HepG2 (cell line): ENCODE measurements around the gene PIGW. TPM values are rescaled to one million over a fixed set of nuclear protein-coding genes. Genes with fewer than 3 reads are reported as not detected.
A peak's percentile ranks its signal among the peaks of the same experiment; 100 is the strongest.

Experiments used
- EEA1 ChIP-seq: sonication (generic); formaldehyde crosslinking; IDR thresholded peaks from 2 replicates; pipeline ENCODE4 v1.5.1; 2020; ENCODE audit warnings: mild to moderate bottlenecking, missing genetic modification reagents, borderline replicate concordance
- HOXA3 ChIP-seq: sonication (generic); formaldehyde crosslinking; IDR thresholded peaks from 2 replicates; pipeline ENCODE4 v1.5.0; 2020; ENCODE audit warnings: missing genetic modification reagents
- RFX5 ChIP-seq: IDR thresholded peaks from 2 replicates; pipeline ENCODE4 v1.6.1; 2011; ENCODE audit warnings: low read depth, low read length, improper control_type of control experiment
- RXRA ChIP-seq: sonication (generic); formaldehyde crosslinking; IDR thresholded peaks from 2 replicates; pipeline ENCODE4 v1.5.1; 2020; ENCODE audit warnings: missing genetic modification reagents
- SOX6 ChIP-seq, 2 experiments: fragments of 450-650 bp in 1 of 2; sonication (generic) in 1 of 2; formaldehyde crosslinking in 1 of 2; IDR thresholded peaks; 2 replicates each; pipeline versions ENCODE4 v1.4.0 to v1.6.1; 2017 to 2020; ENCODE audit warnings: antibody characterized with exemption in 1 of 2, mild to moderate bottlenecking in 1 of 2, missing genetic modification reagents in 1 of 2
- TAF15 ChIP-seq: fragments of 200-400 bp; formaldehyde crosslinking; IDR thresholded peaks from one replicate; pipeline ENCODE4 v1.6.1; 2018; ENCODE audit warnings: mild to moderate bottlenecking, low read depth, low read length; ENCODE audit not compliant: poor library complexity, severe bottlenecking
- TP53 ChIP-seq: sonication (generic); formaldehyde crosslinking; conservative IDR thresholded peaks from 2 replicates; pipeline ENCODE4 v1.4.0; 2020; ENCODE audit warnings: missing genetic modification reagents
- ZNF230 ChIP-seq: sonication (generic); formaldehyde crosslinking; IDR thresholded peaks from 2 replicates; pipeline ENCODE4 v1.4.0; 2020; ENCODE audit warnings: mild to moderate bottlenecking, missing genetic modification reagents
- ZNF30 ChIP-seq: sonication (generic); formaldehyde crosslinking; IDR thresholded peaks from 2 replicates; pipeline ENCODE4 v1.5.0; 2020; ENCODE audit warnings: mild to moderate bottlenecking, missing genetic modification reagents
- ZNF431 ChIP-seq: sonication (generic); formaldehyde crosslinking; IDR thresholded peaks from 2 replicates; pipeline ENCODE4 v1.9.0; 2022; ENCODE audit warnings: missing genetic modification reagents, low read depth, mild to moderate bottlenecking, borderline replicate concordance
- ZNF460 ChIP-seq: sonication (generic); formaldehyde crosslinking; IDR thresholded peaks from 2 replicates; pipeline ENCODE4 v1.5.1; 2020; ENCODE audit warnings: missing genetic modification reagents, mild to moderate bottlenecking, borderline replicate concordance
- ZNF629 ChIP-seq: sonication (generic); formaldehyde crosslinking; conservative IDR thresholded peaks from 2 replicates; pipeline ENCODE4 v1.5.0; 2020; ENCODE audit warnings: missing genetic modification reagents
- ZNF644 ChIP-seq: IDR thresholded peaks from 2 replicates; pipeline ENCODE4 v1.6.1; 2016; ENCODE audit warnings: low read depth
- ZNF83 ChIP-seq: sonication (generic); formaldehyde crosslinking; IDR thresholded peaks from 2 replicates; pipeline ENCODE4 v1.4.0; 2020; ENCODE audit warnings: missing genetic modification reagents, mild to moderate bottlenecking, borderline replicate concordance
- polyA plus RNA-seq, 8 experiments: library from polyadenylated mRNA; depleted of rRNA in 3 of 8; stranded (reverse) in 7 of 8; unstranded in 1 of 8; fragments of >200 nt; fragmentation: Illumina TruSeq in 4 of 8; extraction: Trizol in 4 of 8; gene quantifications; 2 replicates each; pipeline versions ENCODE4 v1.2.1 to v1.2.3, GENCODE V29; 2011 to 2016; ENCODE audit warnings: low read depth in 4 of 8, missing spikeins in 1 of 8, mixed read lengths in 1 of 8; ENCODE audit not compliant: insufficient read depth in 1 of 8
- total RNA-seq, 5 experiments: library from RNA; depleted of rRNA; stranded (reverse); fragments of >200 nt; fragmentation: Illumina TruSeq; extraction: Trizol; gene quantifications; 2 replicates each; pipeline ENCODE4 v1.2.3, GENCODE V29; 2016; ENCODE audit warnings: low read depth in 1 of 5
- TF ChIP-seq, protein P1 (sequence below): sonication (generic); formaldehyde crosslinking; conservative IDR thresholded peaks from 2 replicates; pipeline ENCODE4 v1.4.0; 2020; ENCODE audit warnings: missing genetic modification reagents
- TF ChIP-seq, protein P2 (sequence below): sonication (generic); formaldehyde crosslinking; IDR thresholded peaks from 2 replicates; pipeline ENCODE4 v1.4.0; 2020; ENCODE audit warnings: missing genetic modification reagents
- TF ChIP-seq, protein P3 (sequence below): conservative IDR thresholded peaks from 2 replicates; pipeline ENCODE4 v1.6.1; 2018; ENCODE audit warnings: missing genetic modification reagents
- TF ChIP-seq, protein P4 (sequence below): sonication (generic); formaldehyde crosslinking; IDR thresholded peaks from 2 replicates; pipeline ENCODE4 v1.4.0; 2020; ENCODE audit warnings: missing genetic modification reagents
- TF ChIP-seq, protein P5 (sequence below): sonication (generic); formaldehyde crosslinking; IDR thresholded peaks from 2 replicates; pipeline ENCODE4 v1.5.0; 2020; ENCODE audit warnings: missing genetic modification reagents

PIGW gene
- total and polyA plus RNA-seq, 2 of the 13 experiments (the other 11 are each of a cell fraction or from before 2014, with no cell fraction given) = 9.0 to 24.0 TPM

DNA sequence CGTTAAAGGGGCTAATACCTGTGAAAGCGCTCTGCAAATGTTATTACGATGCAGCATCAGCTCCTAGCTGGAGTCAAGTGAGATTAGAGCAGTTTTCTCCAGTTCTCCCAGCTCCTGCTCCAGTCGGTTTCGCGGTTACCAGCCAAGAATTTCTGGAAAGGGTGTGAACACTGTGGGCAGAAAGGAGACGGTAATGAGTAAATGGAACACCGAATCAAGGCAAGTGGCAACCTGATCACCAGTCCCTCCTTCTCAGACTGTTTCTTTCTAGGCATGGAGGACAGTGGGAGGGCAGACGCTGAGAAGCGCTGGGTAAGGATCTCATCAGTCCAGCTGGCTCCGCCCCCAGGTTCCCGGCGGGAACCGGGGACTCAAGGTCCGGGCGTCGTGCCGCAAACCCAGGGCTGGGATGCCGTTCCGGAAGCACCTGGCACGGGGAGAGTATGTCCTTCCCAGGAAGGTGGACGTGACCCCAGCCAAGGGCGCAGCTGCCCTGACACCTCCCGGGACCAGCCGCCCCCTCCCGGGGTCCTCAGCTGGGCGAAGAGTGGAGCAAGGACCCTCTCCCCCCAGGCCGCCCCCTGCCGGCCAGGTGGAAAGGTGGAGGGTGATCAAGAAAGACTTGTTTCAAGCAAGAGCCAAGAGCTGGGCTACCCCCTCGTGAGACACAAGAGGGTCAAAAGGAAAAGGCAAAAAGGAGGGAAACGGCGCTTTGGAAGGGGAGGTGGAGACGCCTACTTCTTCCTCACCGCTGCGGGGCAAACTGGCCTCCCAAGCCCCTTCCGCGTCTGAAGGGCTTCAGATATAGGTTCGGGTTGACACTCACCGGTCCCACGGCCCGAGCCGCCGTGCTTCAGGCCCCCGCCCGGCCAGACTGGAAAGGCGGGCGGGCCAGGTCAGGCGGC, 600 bp upstream of the PIGW start (continued):
- TF ChIP-seq, protein P1, sequence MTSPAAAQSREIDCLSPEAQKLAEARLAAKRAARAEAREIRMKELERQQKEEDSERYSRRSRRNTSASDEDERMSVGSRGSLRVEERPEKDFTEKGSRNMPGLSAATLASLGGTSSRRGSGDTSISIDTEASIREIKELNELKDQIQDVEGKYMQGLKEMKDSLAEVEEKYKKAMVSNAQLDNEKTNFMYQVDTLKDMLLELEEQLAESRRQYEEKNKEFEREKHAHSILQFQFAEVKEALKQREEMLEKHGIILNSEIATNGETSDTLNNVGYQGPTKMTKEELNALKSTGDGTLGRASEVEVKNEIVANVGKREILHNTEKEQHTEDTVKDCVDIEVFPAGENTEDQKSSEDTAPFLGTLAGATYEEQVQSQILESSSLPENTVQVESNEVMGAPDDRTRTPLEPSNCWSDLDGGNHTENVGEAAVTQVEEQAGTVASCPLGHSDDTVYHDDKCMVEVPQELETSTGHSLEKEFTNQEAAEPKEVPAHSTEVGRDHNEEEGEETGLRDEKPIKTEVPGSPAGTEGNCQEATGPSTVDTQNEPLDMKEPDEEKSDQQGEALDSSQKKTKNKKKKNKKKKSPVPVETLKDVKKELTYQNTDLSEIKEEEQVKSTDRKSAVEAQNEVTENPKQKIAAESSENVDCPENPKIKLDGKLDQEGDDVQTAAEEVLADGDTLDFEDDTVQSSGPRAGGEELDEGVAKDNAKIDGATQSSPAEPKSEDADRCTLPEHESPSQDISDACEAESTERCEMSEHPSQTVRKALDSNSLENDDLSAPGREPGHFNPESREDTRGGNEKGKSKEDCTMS (CRISPR knock-in tag) = no peak
- TF ChIP-seq HOXA3 (CRISPR knock-in tag) = peak; percentile 25
- TF ChIP-seq RXRA = no peak
- TF ChIP-seq EEA1 = no peak
- TF ChIP-seq RFX5 = no peak
- no peak for TF ChIP-seq ZNF30 (CRISPR knock-in tag)
- TF ChIP-seq SOX6 (IDR thresholded peaks at IDR 0.05) = no peak
- no peak; the same call in none of the 2 replicates for TF ChIP-seq SOX6 (CRISPR knock-in tag; IDR thresholded peaks at IDR 0.05)
- TF ChIP-seq ZNF83 = no peak
- TF ChIP-seq ZNF629 (CRISPR knock-in tag) = no peak
- TF ChIP-seq, protein P2, sequence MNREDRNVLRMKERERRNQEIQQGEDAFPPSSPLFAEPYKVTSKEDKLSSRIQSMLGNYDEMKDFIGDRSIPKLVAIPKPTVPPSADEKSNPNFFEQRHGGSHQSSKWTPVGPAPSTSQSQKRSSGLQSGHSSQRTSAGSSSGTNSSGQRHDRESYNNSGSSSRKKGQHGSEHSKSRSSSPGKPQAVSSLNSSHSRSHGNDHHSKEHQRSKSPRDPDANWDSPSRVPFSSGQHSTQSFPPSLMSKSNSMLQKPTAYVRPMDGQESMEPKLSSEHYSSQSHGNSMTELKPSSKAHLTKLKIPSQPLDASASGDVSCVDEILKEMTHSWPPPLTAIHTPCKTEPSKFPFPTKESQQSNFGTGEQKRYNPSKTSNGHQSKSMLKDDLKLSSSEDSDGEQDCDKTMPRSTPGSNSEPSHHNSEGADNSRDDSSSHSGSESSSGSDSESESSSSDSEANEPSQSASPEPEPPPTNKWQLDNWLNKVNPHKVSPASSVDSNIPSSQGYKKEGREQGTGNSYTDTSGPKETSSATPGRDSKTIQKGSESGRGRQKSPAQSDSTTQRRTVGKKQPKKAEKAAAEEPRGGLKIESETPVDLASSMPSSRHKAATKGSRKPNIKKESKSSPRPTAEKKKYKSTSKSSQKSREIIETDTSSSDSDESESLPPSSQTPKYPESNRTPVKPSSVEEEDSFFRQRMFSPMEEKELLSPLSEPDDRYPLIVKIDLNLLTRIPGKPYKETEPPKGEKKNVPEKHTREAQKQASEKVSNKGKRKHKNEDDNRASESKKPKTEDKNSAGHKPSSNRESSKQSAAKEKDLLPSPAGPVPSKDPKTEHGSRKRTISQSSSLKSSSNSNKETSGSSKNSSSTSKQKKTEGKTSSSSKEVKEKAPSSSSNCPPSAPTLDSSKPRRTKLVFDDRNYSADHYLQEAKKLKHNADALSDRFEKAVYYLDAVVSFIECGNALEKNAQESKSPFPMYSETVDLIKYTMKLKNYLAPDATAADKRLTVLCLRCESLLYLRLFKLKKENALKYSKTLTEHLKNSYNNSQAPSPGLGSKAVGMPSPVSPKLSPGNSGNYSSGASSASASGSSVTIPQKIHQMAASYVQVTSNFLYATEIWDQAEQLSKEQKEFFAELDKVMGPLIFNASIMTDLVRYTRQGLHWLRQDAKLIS = no peak
- no peak; the same call in 1 of the 2 replicates for TF ChIP-seq ZNF230 (CRISPR knock-in tag)
- TF ChIP-seq, protein P3, sequence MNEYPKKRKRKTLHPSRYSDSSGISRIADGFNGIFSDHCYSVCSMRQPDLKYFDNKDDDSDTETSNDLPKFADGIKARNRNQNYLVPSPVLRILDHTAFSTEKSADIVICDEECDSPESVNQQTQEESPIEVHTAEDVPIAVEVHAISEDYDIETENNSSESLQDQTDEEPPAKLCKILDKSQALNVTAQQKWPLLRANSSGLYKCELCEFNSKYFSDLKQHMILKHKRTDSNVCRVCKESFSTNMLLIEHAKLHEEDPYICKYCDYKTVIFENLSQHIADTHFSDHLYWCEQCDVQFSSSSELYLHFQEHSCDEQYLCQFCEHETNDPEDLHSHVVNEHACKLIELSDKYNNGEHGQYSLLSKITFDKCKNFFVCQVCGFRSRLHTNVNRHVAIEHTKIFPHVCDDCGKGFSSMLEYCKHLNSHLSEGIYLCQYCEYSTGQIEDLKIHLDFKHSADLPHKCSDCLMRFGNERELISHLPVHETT (CRISPR knock-in tag) = no peak; the same call in 1 of the 2 replicates
- TF ChIP-seq, protein P4, sequence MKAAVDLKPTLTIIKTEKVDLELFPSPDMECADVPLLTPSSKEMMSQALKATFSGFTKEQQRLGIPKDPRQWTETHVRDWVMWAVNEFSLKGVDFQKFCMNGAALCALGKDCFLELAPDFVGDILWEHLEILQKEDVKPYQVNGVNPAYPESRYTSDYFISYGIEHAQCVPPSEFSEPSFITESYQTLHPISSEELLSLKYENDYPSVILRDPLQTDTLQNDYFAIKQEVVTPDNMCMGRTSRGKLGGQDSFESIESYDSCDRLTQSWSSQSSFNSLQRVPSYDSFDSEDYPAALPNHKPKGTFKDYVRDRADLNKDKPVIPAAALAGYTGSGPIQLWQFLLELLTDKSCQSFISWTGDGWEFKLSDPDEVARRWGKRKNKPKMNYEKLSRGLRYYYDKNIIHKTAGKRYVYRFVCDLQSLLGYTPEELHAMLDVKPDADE (CRISPR knock-in tag) = no peak
- no peak for TF ChIP-seq ZNF644
- TF ChIP-seq ZNF460 (CRISPR knock-in tag) = no peak
- no peak for TF ChIP-seq TAF15
- TF ChIP-seq TP53 (CRISPR knock-in tag) = no peak
- TF ChIP-seq, protein P5, sequence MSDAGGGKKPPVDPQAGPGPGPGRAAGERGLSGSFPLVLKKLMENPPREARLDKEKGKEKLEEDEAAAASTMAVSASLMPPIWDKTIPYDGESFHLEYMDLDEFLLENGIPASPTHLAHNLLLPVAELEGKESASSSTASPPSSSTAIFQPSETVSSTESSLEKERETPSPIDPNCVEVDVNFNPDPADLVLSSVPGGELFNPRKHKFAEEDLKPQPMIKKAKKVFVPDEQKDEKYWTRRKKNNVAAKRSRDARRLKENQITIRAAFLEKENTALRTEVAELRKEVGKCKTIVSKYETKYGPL (CRISPR knock-in tag) = no peak
- no peak; the same call in 1 of the 2 replicates for TF ChIP-seq ZNF431 (CRISPR knock-in tag)
